Adipocyte (in vitro differentiated cells): ENCODE measurements around the gene GJB5.
A peak's percentile ranks its signal among the peaks of the same experiment; 100 is the strongest.

Source experiments
- DNase-seq: peaks from one replicate; pipeline ENCODE4 v3.0.0-alpha.2; 2015; ENCODE audit warnings: low read depth
- H3K27me3 ChIP-seq: replicated peaks from 2 replicates; pipeline ENCODE4 v1.7.0; 2013; ENCODE audit warnings: mild to moderate bottlenecking, low read length, moderate library complexity; ENCODE audit not compliant: control insufficient read depth, insufficient read depth
- H3K36me3 ChIP-seq: 2 replicates; pipeline ENCODE4 v1.7.0; 2013; ENCODE audit warnings: low read length, mild to moderate bottlenecking, moderate library complexity; ENCODE audit not compliant: control insufficient read depth, insufficient read depth, severe bottlenecking
- H3K4me1 ChIP-seq: 2 replicates; pipeline ENCODE4 v1.7.0; 2013; ENCODE audit warnings: mild to moderate bottlenecking, low read length, moderate library complexity; ENCODE audit not compliant: control insufficient read depth, insufficient read depth
- H3K4me3 ChIP-seq: 2 replicates; pipeline ENCODE4 v1.7.0; 2013; ENCODE audit warnings: mild to moderate bottlenecking, low read length, moderate library complexity
- H3K9ac ChIP-seq: 2 replicates; pipeline ENCODE4 v1.7.0; 2013; ENCODE audit warnings: mild to moderate bottlenecking, low read length, moderate library complexity
- H3K9me3 ChIP-seq: 2 replicates; pipeline ENCODE4 v1.7.0; 2013; ENCODE audit warnings: mild to moderate bottlenecking, low read length, moderate library complexity; ENCODE audit not compliant: control insufficient read depth

The GJB5 gene

DNA sequence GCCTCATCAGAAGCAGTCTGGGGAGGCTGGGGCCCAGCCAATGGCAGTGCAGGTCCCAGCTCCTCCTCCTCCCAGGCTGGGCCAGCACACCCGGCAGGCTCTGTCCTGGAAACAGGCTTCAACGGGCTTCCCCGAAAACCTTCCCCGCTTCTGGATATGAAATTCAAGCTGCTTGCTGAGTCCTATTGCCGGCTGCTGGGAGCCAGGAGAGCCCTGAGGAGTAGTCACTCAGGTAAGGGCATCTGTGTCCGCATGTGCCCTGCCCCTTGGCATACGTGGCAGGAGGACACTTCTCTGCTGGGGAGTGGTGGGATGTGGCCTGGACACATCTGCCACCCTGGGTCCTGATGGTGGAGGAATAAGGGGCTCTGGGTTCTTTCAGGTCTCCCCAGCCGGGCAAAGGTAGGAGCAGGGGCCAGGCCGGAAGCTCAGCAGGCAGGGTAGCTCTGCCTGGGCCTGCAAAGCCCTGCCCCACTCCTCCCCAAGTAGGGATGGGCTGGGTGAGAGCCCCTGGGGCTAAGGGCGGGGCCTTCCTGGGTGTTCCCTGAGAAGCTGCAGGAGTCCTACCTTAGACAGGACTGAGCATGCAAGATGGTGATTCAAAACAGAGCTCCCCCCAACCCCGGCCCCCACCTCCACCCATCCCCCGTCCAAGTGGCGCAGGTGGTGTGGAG, at the start of gene GJB5:
Gene GJB5 (plus strand): TSS at position 84 of the 674 bp plus-strand sequence. CDS start 2,284 bp downstream, outside the sequence.
- Histone ChIP-seq H3K4me1 (no peaks in the 10 kb centered on the region), H3K36me3 (no peaks in the 10 kb centered on the region), H3K4me3 (no peak within 1 kb of the TSS), H3K27me3 (peaks cover 18% of the 10 kb centered on the region), H3K9me3 (peaks cover 3% of the 10 kb centered on the region), H3K9ac (no peak within 1 kb of the TSS)
- DNase-seq: no peak

GRCh38 chr1:34705077-34705476, 49.8 kb upstream of the GJB5 start:
- H3K9me3 ChIP-seq: no peaks in the 10 kb centered on the region
- H3K4me3 ChIP-seq: no peak overlapping the region
- peaks cover 40% of the 10 kb centered on the region for H3K27me3 ChIP-seq
- no peaks in the 10 kb centered on the region for H3K36me3 ChIP-seq
- no peaks in the 10 kb centered on the region for H3K4me1 ChIP-seq
- no peak overlapping the region for H3K9ac ChIP-seq
- no peak for DNase-seq

GRCh38 chr1:34708106-34708505, 46.7 kb upstream of the GJB5 start:
- Histone ChIP-seq H3K4me1 (no peaks in the 10 kb centered on the region), H3K4me3 (no peak overlapping the region), H3K9ac (no peak overlapping the region), H3K27me3 (peaks cover 34% of the 10 kb centered on the region), H3K36me3 (no peaks in the 10 kb centered on the region), H3K9me3 (no peaks in the 10 kb centered on the region)
- no peak for DNase-seq

DNA sequence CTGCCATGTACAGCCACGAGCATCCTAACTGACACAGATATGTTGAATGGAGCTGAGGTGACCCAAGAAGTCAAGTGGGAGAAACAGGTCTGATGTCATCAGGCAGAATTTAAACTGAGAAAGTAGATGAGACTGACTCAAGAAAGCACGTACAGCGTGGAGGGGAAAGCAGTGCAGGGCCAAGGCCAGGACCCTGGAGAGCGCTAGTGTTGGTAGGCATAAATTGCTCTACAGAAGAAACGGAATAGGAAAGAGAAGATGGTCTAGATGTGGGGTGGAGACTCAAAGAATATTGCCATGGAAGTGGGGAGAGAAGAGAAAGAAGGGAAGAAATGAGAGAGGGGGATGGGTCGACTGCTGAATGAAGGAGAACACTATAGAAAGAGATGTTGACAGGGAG, 45.3 kb upstream of the GJB5 start:
- H3K9ac ChIP-seq: no peak overlapping the region
- peaks cover 33% of the 10 kb centered on the region for H3K27me3 ChIP-seq
- peak; percentile 18 for DNase-seq
- no peak overlapping the region for H3K4me3 ChIP-seq
- H3K36me3 ChIP-seq: no peaks in the 10 kb centered on the region
- no peaks in the 10 kb centered on the region for H3K4me1 ChIP-seq
- no peaks in the 10 kb centered on the region for H3K9me3 ChIP-seq

GRCh38 chr1:34710812-34711211, 44.0 kb upstream of the GJB5 start:
- no peak overlapping the region for H3K9ac ChIP-seq
- no peak overlapping the region for H3K4me3 ChIP-seq
- H3K4me1 ChIP-seq: no peaks in the 10 kb centered on the region
- H3K36me3 ChIP-seq: no peaks in the 10 kb centered on the region
- peaks cover 25% of the 10 kb centered on the region for H3K27me3 ChIP-seq
- DNase-seq: no peak
- no peaks in the 10 kb centered on the region for H3K9me3 ChIP-seq

DNA sequence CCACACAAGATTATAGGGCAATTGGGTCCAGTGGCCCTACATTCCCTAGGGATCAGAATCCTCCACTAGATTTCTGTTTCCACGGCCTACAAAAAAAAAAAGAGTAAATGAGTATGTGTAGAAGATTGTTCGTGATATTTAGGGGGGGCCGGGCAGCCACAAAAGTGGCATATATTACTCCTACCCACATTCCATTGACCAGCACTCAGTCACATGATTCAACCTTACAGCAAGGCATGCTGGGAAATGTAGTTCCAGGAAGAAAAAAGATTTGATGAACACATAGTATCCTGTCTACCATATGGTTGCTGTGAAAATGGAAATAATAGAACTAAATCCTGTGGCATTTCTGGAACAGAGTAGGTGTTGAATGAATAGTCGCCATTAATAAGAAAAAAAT, 43.4 kb upstream of the GJB5 start:
- DNase-seq: no peak
- H3K36me3 ChIP-seq: no peaks in the 10 kb centered on the region
- no peaks in the 10 kb centered on the region for H3K9me3 ChIP-seq
- H3K9ac ChIP-seq: no peak overlapping the region
- peaks cover 20% of the 10 kb centered on the region for H3K27me3 ChIP-seq
- no peaks in the 10 kb centered on the region for H3K4me1 ChIP-seq
- H3K4me3 ChIP-seq: no peak overlapping the region

GRCh38 chr1:34712007-34712688, 42.7 kb upstream of the GJB5 start:
- Histone ChIP-seq H3K36me3 (no peaks in the 10 kb centered on the region), H3K9me3 (peaks cover 4% of the 10 kb centered on the region), H3K4me1 (no peaks in the 10 kb centered on the region), H3K9ac (no peak overlapping the region), H3K4me3 (no peak overlapping the region), H3K27me3 (peaks cover 25% of the 10 kb centered on the region)
- no peak for DNase-seq

GRCh38 chr1:34713443-34713842, 41.4 kb upstream of the GJB5 start:
- Histone ChIP-seq H3K9me3 (peaks cover 8% of the 10 kb centered on the region), H3K27me3 (peaks cover 28% of the 10 kb centered on the region), H3K4me1 (no peaks in the 10 kb centered on the region), H3K36me3 (no peaks in the 10 kb centered on the region), H3K4me3 (no peak overlapping the region), H3K9ac (no peak overlapping the region)
- no peak for DNase-seq

GRCh38 chr1:34714386-34714785, 40.5 kb upstream of the GJB5 start:
- H3K27me3 ChIP-seq: peaks cover 30% of the 10 kb centered on the region
- H3K4me1 ChIP-seq: no peaks in the 10 kb centered on the region
- no peak for DNase-seq
- H3K4me3 ChIP-seq: no peak overlapping the region
- no peak overlapping the region for H3K9ac ChIP-seq
- H3K9me3 ChIP-seq: peaks cover 8% of the 10 kb centered on the region
- H3K36me3 ChIP-seq: no peaks in the 10 kb centered on the region

DNA sequence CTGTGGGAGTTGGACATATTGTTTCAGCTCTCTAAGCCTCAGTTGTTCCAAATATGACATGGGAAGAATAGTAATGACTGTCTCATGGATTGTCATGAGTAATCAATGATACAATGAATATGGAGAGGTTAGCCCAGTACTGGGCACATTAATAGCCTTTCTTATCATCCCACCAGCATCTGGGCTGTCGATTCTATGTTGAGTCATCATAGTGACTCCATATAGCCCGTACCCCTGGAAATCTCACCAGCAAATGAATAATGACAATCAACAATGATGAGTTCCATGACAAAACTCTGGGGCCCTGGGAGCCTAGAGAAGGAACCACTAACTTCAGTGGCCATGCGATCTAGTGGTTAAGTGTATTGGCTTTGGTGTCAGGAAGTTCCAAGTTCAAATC, 39.7 kb upstream of the GJB5 start:
- Histone ChIP-seq H3K27me3 (peaks cover 37% of the 10 kb centered on the region), H3K36me3 (no peaks in the 10 kb centered on the region), H3K4me3 (no peak overlapping the region), H3K4me1 (no peaks in the 10 kb centered on the region), H3K9ac (no peak overlapping the region), H3K9me3 (peaks cover 8% of the 10 kb centered on the region)
- no peak for DNase-seq

DNA sequence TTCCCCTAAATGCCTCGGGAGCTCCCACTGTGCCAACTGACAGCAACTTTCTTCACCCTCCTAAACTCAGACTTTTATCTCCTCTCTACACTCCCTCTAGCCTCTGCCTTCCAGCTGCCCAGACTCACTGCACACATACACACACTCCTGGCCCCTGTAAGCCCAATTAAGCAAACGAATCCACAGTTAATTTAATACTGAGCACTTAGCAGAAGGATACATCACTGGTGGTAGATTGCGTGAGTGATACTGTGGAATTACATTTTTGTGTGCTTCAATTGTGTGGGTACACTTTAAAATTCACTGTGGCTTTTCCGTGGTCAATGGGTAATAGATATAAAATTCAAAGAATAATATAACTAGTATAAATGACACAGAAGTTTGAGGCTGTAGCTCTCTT, 33.6 kb upstream of the GJB5 start:
- Histone ChIP-seq H3K4me1 (no peaks in the 10 kb centered on the region), H3K36me3 (no peaks in the 10 kb centered on the region), H3K4me3 (no peak overlapping the region), H3K9me3 (peaks cover 8% of the 10 kb centered on the region), H3K27me3 (peaks cover 62% of the 10 kb centered on the region), H3K9ac (no peak overlapping the region)
- no peak for DNase-seq
